Mucosa of rectum (tissue), 2 donors: Measurements from ENCODE around the gene BARX1.
"Not testable (repeated sequence)": the region's sequence is repeated elsewhere in the genome, so short reads cannot be mapped to it uniquely, and the experiment has no call there.

ENCODE experiments used
- H3K27ac ChIP-seq, 2 donors: one replicate each; pipeline ENCODE4 v1.7.0; 2013; ENCODE audit warnings: inconsistent platforms in 2 of 2, low read depth in 2 of 2, low read length in 2 of 2
- H3K27me3 ChIP-seq, 2 donors: one replicate each; pipeline ENCODE4 v1.7.0; 2013; ENCODE audit warnings: low read length in 2 of 2; ENCODE audit not compliant: control insufficient read depth in 2 of 2, insufficient read depth in 2 of 2
- H3K36me3 ChIP-seq, 2 donors: one replicate each; pipeline ENCODE4 v1.7.0; 2013; ENCODE audit warnings: low read length in 2 of 2; ENCODE audit not compliant: control insufficient read depth in 2 of 2, insufficient read depth in 2 of 2
- H3K4me1 ChIP-seq, 2 donors: one replicate each; pipeline ENCODE4 v1.7.0; 2013; ENCODE audit warnings: low read length in 2 of 2, mild to moderate bottlenecking in 1 of 2; ENCODE audit not compliant: control insufficient read depth in 2 of 2, insufficient read depth in 2 of 2
- H3K4me3 ChIP-seq, 2 donors: one replicate each; pipeline ENCODE4 v1.7.0; 2013; ENCODE audit warnings: low read length in 2 of 2
- H3K9ac ChIP-seq, 2 donors: one replicate each; pipeline ENCODE4 v1.7.0; 2013; ENCODE audit warnings: low read length in 2 of 2, low read depth in 1 of 2, mild to moderate bottlenecking in 1 of 2
- H3K9me3 ChIP-seq, 2 donors: one replicate each; pipeline ENCODE4 v1.7.0; 2013; ENCODE audit warnings: low read length in 2 of 2; ENCODE audit not compliant: control insufficient read depth in 2 of 2
- donor health status: healthy.
- donor health status: Normal muscosa, but diverticular disease.

BARX1 gene

GRCh38 chr9:93944011-93944410 is 11.1 kb downstream of the BARX1 start:
- Histone ChIP-seq H3K27me3 (peaks cover 41 to 54% of the 10 kb centered on the region in 2 donors), H3K4me1 (peaks cover 0 to 8% of the 10 kb centered on the region in 2 donors), H3K36me3 (no peaks in the 10 kb centered on the region), H3K27ac (no peak overlapping the region), H3K9ac (no peak overlapping the region), H3K4me3 (no peak overlapping the region), H3K9me3 (no peaks in the 10 kb centered on the region)

DNA sequence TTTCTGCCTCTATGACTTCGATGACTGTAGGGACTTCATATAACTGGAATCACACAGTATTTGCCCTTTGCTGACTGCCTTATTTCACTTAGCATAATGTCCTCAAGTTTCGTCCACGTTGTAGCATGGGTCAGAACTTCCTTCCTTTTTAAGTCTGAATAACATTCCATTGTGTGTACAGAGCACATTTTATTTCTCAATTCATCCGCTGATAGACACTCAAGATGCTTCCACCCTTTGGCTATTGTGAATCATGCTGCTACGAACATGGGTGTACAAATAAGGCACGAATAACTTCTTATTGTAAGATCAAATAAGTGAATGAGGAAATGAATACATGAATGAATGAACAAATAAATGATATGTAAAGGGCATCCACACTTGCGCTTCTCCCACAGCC is 13.0 kb downstream of the BARX1 start:
- H3K36me3 ChIP-seq: no peaks in the 10 kb centered on the region
- peaks cover 30 to 39% of the 10 kb centered on the region in 2 donors for H3K27me3 ChIP-seq
- H3K9ac ChIP-seq: no peak overlapping the region
- H3K9me3 ChIP-seq: no peaks in the 10 kb centered on the region
- H3K4me1 ChIP-seq: peaks cover 0 to 8% of the 10 kb centered on the region in 2 donors
- no peak overlapping the region for H3K4me3 ChIP-seq
- H3K27ac ChIP-seq: no peak overlapping the region

DNA sequence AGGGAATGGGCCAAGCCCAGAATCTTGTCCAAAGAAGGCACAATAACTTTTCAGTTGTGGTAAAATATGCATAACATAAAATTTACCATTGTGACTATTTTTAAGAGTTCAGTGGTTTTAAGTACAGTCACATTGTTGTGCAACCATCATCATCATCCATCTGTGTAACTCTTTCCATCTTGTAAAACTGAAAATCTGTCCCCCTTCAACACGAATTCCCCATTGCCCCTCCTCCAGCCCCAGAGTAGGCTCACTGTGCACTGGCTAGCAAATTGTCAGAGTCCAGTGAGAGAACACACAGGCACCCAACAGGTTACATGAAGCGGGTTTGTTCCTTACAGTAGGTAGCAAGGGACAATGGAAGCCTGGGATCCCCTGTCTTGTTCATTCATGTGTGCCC is 13.7 kb downstream of the BARX1 start:
- Histone ChIP-seq H3K9me3 (no peaks in the 10 kb centered on the region), H3K9ac (no peak overlapping the region), H3K27me3 (peaks cover 25 to 40% of the 10 kb centered on the region in 2 donors)

GRCh38 chr9:93940951-93941350 is 14.2 kb downstream of the BARX1 start:
- Histone ChIP-seq H3K36me3 (no peaks in the 10 kb centered on the region), H3K9me3 (no peaks in the 10 kb centered on the region), H3K27me3 (peaks cover 20 to 35% of the 10 kb centered on the region in 2 donors), H3K4me1 (peaks cover 0 to 4% of the 10 kb centered on the region in 2 donors), H3K9ac (no peak overlapping the region), H3K4me3 (no peak overlapping the region), H3K27ac (no peak overlapping the region)

More for the DNA sequence above, 13.7 kb downstream of the BARX1 start:
- H3K27ac ChIP-seq: no peak overlapping the region
- peaks cover 0 to 8% of the 10 kb centered on the region in 2 donors for H3K4me1 ChIP-seq
- H3K4me3 ChIP-seq: no peak overlapping the region
- no peaks in the 10 kb centered on the region for H3K36me3 ChIP-seq

- not testable (repeated sequence) for H3K36me3 ChIP-seq, H3K4me1 ChIP-seq, H3K9ac ChIP-seq, H3K4me3 ChIP-seq, H3K9me3 ChIP-seq, H3K27ac ChIP-seq
- peaks cover 12 to 25% of the 10 kb centered on the region in 2 donors for H3K27me3 ChIP-seq
Measured at GRCh38 chr9:93939589-93939988, 15.6 kb downstream of the BARX1 start.

GRCh38 chr9:93937193-93937592 is 18.0 kb downstream of the BARX1 start:
- H3K27me3 ChIP-seq: peaks cover 4 to 17% of the 10 kb centered on the region in 2 donors
- no peak overlapping the region for H3K27ac ChIP-seq
- H3K9ac ChIP-seq: no peak overlapping the region
- no peak overlapping the region for H3K4me3 ChIP-seq
- H3K36me3 ChIP-seq: no peaks in the 10 kb centered on the region
- H3K9me3 ChIP-seq: no peaks in the 10 kb centered on the region
- H3K4me1 ChIP-seq: no peaks in the 10 kb centered on the region

DNA sequence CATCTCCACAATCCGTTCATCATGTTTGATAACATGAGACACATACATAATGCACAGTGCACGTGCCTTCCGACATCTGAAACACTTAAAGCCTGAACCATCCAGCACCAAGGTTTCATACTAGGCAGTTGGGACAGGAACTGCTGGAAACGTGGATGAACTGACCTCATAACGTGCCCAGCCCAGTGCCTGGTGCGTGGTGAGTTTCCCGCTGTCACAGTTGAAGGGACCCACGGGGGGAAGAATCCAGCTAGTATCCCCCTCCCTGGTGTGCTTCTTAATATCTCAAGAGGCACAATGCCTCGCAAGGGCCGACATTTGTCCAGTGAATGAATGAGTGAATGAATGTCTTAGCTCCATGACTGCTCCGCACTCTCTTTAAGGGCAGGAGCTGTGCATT is 23.2 kb downstream of the BARX1 start:
- H3K4me1 ChIP-seq: no peaks in the 10 kb centered on the region
- H3K9me3 ChIP-seq: no peaks in the 10 kb centered on the region
- no peaks in the 10 kb centered on the region for H3K36me3 ChIP-seq
- no peak overlapping the region for H3K4me3 ChIP-seq
- H3K27me3 ChIP-seq: peaks cover 17% of the 10 kb centered on the region in 2 donors
- H3K27ac ChIP-seq: no peak overlapping the region
- H3K9ac ChIP-seq: no peak overlapping the region

DNA sequence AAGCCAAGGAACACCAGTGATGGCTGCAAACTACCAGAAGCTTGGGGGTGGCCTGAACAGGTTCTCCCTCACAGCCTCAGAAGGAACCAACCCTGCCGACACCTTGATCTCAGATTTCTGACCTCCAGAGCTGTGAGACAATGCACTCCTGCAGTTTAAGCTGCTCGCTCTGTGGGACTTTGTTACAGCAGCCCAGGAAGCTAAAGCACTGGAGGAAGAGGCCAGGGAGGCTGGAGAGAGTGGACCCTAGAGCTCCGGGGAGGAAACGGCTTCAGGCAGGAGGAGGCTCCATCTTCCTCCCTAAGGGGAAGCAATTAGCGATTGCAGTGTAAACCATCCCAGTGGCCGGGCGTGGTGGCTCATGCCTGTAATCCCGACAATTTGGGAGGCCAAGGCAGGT is 25.1 kb downstream of the BARX1 start:
- H3K9ac ChIP-seq: no peak overlapping the region
- no peak overlapping the region for H3K27ac ChIP-seq
- H3K9me3 ChIP-seq: no peaks in the 10 kb centered on the region
- H3K36me3 ChIP-seq: no peaks in the 10 kb centered on the region
- H3K27me3 ChIP-seq: peaks cover 12 to 17% of the 10 kb centered on the region in 2 donors
- no peak overlapping the region for H3K4me3 ChIP-seq
- H3K4me1 ChIP-seq: no peaks in the 10 kb centered on the region

- Histone ChIP-seq H3K4me3 (no peak overlapping the region), H3K9me3 (no peaks in the 10 kb centered on the region), H3K27ac (no peak overlapping the region), H3K27me3 (peaks cover 12 to 17% of the 10 kb centered on the region in 2 donors), H3K36me3 (no peaks in the 10 kb centered on the region), H3K9ac (no peak overlapping the region), H3K4me1 (no peaks in the 10 kb centered on the region)
Measured at GRCh38 chr9:93929231-93929630, 25.9 kb downstream of the BARX1 start.

DNA sequence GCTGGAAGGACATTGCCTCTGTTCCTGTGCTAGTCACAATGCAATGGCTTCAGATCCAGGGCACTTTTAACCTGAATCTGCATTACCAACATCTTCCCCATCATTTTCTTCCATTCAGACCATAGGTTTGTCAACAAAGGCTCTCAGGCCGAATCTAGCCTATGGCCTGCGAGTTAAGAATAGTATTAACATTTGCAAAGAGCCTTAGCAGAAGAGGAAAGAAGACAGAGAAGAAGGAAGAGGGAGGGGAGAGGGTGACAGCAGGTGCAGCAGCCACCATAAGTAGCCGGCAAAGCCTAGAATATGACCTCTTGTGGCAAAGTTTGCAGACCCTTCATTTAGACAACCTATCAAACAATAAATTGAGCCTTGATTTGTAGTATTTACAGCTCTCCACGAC is 32.6 kb downstream of the BARX1 start:
- Histone ChIP-seq H3K9ac (no peak overlapping the region), H3K4me1 (no peaks in the 10 kb centered on the region), H3K27ac (no peak overlapping the region), H3K4me3 (no peak overlapping the region), H3K9me3 (no peaks in the 10 kb centered on the region), H3K36me3 (no peaks in the 10 kb centered on the region), H3K27me3 (no peaks in the 10 kb centered on the region)
